Thyroid gland (tissue), 4 donors: ENCODE data around the gene BRSK1.

Experiments
- POLR2A ChIP-seq, 2 donors: fragments of 450-650 bp; IDR thresholded peaks; one replicate each; pipeline ENCODE4 v1.6.1; 2017; ENCODE audit warnings: antibody characterized with exemption in 2 of 2, mild to moderate bottlenecking in 2 of 2, moderate library complexity in 1 of 2
- TF ChIP-seq, protein P1 (sequence below), 6 experiments: fragments of 200-600 bp in 3 of 6; fragments of 450-650 bp in 3 of 6; sonication (generic) in 3 of 6; IDR thresholded peaks; one replicate each; pipeline ENCODE4 v1.5.1; 2016 to 2019; ENCODE audit warnings: antibody characterized with exemption in 6 of 6, mild to moderate bottlenecking in 2 of 6, inconsistent platforms in 1 of 6, moderate library complexity in 1 of 6

DNA sequence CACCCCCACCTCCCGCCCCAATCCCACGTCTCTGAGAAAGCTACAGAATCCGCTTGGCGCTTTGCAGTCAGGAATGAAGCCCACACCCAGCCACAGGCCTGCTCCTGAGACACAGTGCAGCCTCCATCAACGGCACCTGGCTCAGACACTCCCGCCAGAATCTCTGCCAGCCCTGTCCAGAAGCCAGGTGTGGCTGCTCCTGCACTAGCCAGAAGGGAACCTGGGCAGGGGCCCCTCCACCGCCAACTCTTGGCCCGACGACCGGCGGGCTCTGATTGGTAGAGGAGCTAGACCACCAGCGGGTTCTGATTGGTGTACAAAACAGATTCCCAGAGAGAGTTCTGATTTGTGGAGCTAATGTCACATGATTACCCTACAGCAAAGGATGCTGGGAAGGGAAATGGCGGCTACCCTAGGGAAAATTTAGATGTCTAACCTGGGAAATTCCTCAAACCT is 22.1 kb upstream of the BRSK1 start:
- TF ChIP-seq, protein P1, sequence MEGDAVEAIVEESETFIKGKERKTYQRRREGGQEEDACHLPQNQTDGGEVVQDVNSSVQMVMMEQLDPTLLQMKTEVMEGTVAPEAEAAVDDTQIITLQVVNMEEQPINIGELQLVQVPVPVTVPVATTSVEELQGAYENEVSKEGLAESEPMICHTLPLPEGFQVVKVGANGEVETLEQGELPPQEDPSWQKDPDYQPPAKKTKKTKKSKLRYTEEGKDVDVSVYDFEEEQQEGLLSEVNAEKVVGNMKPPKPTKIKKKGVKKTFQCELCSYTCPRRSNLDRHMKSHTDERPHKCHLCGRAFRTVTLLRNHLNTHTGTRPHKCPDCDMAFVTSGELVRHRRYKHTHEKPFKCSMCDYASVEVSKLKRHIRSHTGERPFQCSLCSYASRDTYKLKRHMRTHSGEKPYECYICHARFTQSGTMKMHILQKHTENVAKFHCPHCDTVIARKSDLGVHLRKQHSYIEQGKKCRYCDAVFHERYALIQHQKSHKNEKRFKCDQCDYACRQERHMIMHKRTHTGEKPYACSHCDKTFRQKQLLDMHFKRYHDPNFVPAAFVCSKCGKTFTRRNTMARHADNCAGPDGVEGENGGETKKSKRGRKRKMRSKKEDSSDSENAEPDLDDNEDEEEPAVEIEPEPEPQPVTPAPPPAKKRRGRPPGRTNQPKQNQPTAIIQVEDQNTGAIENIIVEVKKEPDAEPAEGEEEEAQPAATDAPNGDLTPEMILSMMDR (IDR thresholded peaks at IDR 0.05) = no peak
- TF ChIP-seq POLR2A (IDR thresholded peaks at IDR 0.05) = no peak
